H7 (cell line): ENCODE data around the gene HOTAIR. TPM values are rescaled to one million over a fixed set of nuclear protein-coding genes. Genes with fewer than 3 reads are reported as not detected.

Source experiments
- total RNA-seq: library from RNA; depleted of rRNA; stranded (reverse); fragments of >200 nt; shearing (Covaris generic); gene quantifications from 2 replicates; pipeline ENCODE4 v1.2.3, GENCODE V29; 2014; rRNA removed

Gene HOTAIR
- total RNA-seq, 1 experiment from 2014 or later: not detected

Other genes starting within 250 kb of the HOTAIR start
- 17.3 and 18.7 TPM in 2 replicates for gene CALCOCO1, start 247.5 kb downstream of the HOTAIR start, total RNA-seq
- not detected in 2 replicates for gene CISTR, start 223.0 kb downstream of the HOTAIR start, total RNA-seq
- gene HOXC13, start 36.1 kb downstream of the HOTAIR start, total RNA-seq: not detected in 2 replicates
- gene HOXC12, start 20.1 kb downstream of the HOTAIR start, total RNA-seq: not detected in 2 replicates
- not detected in 2 replicates for gene HOXC11, start 1.8 kb downstream of the HOTAIR start, total RNA-seq
- gene HOXC10, start 10.2 kb upstream of the HOTAIR start, total RNA-seq: not detected in 2 replicates
- not detected in 2 replicates for gene HOXC9, start 25.2 kb upstream of the HOTAIR start, total RNA-seq
- not detected in 2 replicates for gene HOXC8, start 34.0 kb upstream of the HOTAIR start, total RNA-seq
- gene HOXC6, start 53.5 kb upstream of the HOTAIR start, total RNA-seq: not detected in 2 replicates
- not detected in 2 replicates for gene HOXC5, start 58.1 kb upstream of the HOTAIR start, total RNA-seq
- not detected in 2 replicates for gene HOXC4, start 78.9 kb upstream of the HOTAIR start, total RNA-seq
- 33.8 and 40.2 TPM in 2 replicates for gene SMUG1, start 214.0 kb upstream of the HOTAIR start, total RNA-seq